Tibial nerve (tissue), 4 donors: ENCODE results near the gene NPAT. TPM values are rescaled to one million over a fixed set of nuclear protein-coding genes. Genes with fewer than 3 reads are reported as not detected.
"Not testable (repeated sequence)": the region's sequence is repeated elsewhere in the genome, so short reads cannot be mapped to it uniquely, and the experiment has no call there.

Experiments
- DNase-seq, 2 donors: peaks; one replicate each; pipeline ENCODE4 v3.0.0-alpha.2; 2019; ENCODE audit warnings: low spot score in 2 of 2
- H3K27ac ChIP-seq, 4 donors: fragments of 200-600 bp; sonication (generic) in 3 of 4; one replicate each; pipeline ENCODE4 v1.5.1; 2017 to 2019; ENCODE audit warnings: mild to moderate bottlenecking in 1 of 4
- H3K27me3 ChIP-seq, 2 donors: fragments of 200-600 bp; sonication (generic) in 1 of 2; one replicate each; pipeline versions ENCODE4 v1.5.1 to v1.6.0; 2017 to 2019
- H3K36me3 ChIP-seq, 3 donors: fragments of 200-600 bp; sonication (generic); one replicate each; pipeline ENCODE4 v1.5.1; 2018 to 2019
- H3K4me1 ChIP-seq, 4 donors: fragments of 200-600 bp; sonication (generic) in 3 of 4; one replicate each; pipeline ENCODE4 v1.5.1; 2017 to 2019
- H3K4me3 ChIP-seq, 4 donors: fragments of 200-600 bp; sonication (generic) in 3 of 4; one replicate each; pipeline ENCODE4 v1.5.1; 2017 to 2019; ENCODE audit warnings: mild to moderate bottlenecking in 1 of 4, moderate library complexity in 1 of 4
- H3K9me3 ChIP-seq, 4 donors: fragments of 200-600 bp; sonication (generic) in 3 of 4; one replicate each; pipeline ENCODE4 v1.5.1; 2017 to 2019
- CTCF ChIP-seq, 5 experiments: fragments of 200-600 bp in 3 of 5; fragments of 450-650 bp in 2 of 5; sonication (generic) in 3 of 5; IDR thresholded peaks; one replicate each; pipeline ENCODE4 v1.5.1; 2016 to 2019; ENCODE audit warnings: antibody characterized with exemption in 5 of 5, mild to moderate bottlenecking in 3 of 5, moderate library complexity in 2 of 5
- EP300 ChIP-seq, 2 donors: sonication (generic); formaldehyde crosslinking; IDR thresholded peaks; one replicate each; pipeline ENCODE4 v1.6.1; 2017; ENCODE audit warnings: antibody characterized with exemption in 2 of 2, mild to moderate bottlenecking in 1 of 2
- POLR2A ChIP-seq, 2 donors: fragments of 450-650 bp; IDR thresholded peaks; one replicate each; pipeline ENCODE4 v1.6.1; 2017; ENCODE audit warnings: antibody characterized with exemption in 2 of 2, mild to moderate bottlenecking in 2 of 2, moderate library complexity in 2 of 2
- WGBS, 2 donors: methylation state at CpG; one replicate each; pipeline ENCODE4 v1.1.5; 2018; 5-methylcytosine and 5-hydroxymethylcytosine counted together
- total RNA-seq, 4 donors: library from RNA; depleted of rRNA; stranded (reverse); fragments of >200 nt; gene quantifications; one replicate each; pipeline ENCODE4 v1.1.0, GENCODE V29; 2016

NPAT gene
- total RNA-seq, 4 donors from 2014 or later: 12.6 to 16.1 (median 15.3) TPM

DNA sequence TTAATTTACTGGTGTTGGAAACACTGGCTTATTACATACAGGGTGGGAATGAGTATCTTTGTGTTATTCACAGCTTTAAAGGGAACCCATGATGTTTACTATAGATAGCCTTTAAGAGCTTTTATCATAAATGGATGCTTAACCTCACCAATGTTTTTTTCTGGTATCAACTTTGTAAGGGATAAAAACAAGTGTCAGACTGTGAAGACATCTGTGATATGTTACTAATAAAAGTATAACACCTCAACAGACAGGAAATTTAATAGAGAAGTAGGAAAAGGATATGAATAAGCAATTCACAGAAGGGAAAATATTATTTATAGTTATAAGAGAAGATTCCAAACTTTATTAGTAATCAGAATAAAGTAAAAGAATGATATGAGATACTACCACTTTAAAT, 54.8 kb downstream of the NPAT start:
- no peak overlapping the region for H3K4me3 ChIP-seq
- TF ChIP-seq EP300 (IDR thresholded peaks at IDR 0.05): no peak
- no peak for TF ChIP-seq CTCF (IDR thresholded peaks at IDR 0.05)
- no peak for TF ChIP-seq POLR2A (IDR thresholded peaks at IDR 0.05)
- H3K27ac ChIP-seq: no peak overlapping the region
- H3K4me1 ChIP-seq: peaks cover 0 to 3% (median 0%) of the 10 kb centered on the region in 4 donors
- H3K27me3 ChIP-seq: no peaks in the 10 kb centered on the region
- DNase-seq: no peak
- peaks cover 0 to 75% (median 7%) of the 10 kb centered on the region in 3 donors for H3K36me3 ChIP-seq
- no peaks in the 10 kb centered on the region for H3K9me3 ChIP-seq

DNA sequence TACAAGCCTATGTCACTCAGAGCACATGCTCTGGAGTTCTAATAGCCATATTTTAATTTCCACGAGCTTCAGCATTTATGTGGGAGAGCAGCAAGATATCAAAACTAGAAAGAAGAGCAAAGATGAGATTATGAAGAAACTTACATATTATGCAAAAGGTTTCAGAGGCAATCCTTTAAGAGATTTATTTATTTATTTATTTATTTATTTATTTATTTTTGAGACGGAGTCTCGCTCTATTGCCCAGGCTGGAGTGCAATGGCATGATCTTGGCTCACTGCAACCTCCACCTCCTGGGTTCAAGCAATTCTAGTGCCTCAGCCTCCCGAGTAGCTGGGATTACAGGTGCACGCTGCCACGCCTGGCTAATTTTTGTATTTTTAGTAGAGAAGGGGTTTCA, 59.6 kb downstream of the NPAT start:
- not testable (repeated sequence) for DNase-seq, H3K4me1 ChIP-seq, H3K27me3 ChIP-seq, H3K4me3 ChIP-seq, H3K9me3 ChIP-seq
- Histone ChIP-seq H3K27ac (peak overlapping the region in 1 of 4 donors; percentile 57), H3K36me3 (peaks cover 0 to 82% (median 17%) of the 10 kb centered on the region in 3 donors)
- WGBS, 2 donors: 90 to 91% methylated on average over 6 of the region's 6 CpGs

GRCh38 chr11:108160970-108161566, 61.4 kb downstream of the NPAT start:
- TF ChIP-seq POLR2A (IDR thresholded peaks at IDR 0.05) (no peak), EP300 (IDR thresholded peaks at IDR 0.05) (no peak), CTCF (IDR thresholded peaks at IDR 0.05) (no peak)
- no peaks in the 10 kb centered on the region for H3K27me3 ChIP-seq
- H3K36me3 ChIP-seq: peaks cover 0 to 76% (median 17%) of the 10 kb centered on the region in 3 donors
- no peak for DNase-seq
- H3K9me3 ChIP-seq: no peaks in the 10 kb centered on the region
- H3K4me1 ChIP-seq: no peaks in the 10 kb centered on the region
- WGBS, 2 donors: 91 to 96% methylated on average over 5 of the region's 5 CpGs
- H3K4me3 ChIP-seq: no peak overlapping the region
- peak overlapping the region in 2 of 4 donors; percentile 2 to 3 for H3K27ac ChIP-seq

DNA sequence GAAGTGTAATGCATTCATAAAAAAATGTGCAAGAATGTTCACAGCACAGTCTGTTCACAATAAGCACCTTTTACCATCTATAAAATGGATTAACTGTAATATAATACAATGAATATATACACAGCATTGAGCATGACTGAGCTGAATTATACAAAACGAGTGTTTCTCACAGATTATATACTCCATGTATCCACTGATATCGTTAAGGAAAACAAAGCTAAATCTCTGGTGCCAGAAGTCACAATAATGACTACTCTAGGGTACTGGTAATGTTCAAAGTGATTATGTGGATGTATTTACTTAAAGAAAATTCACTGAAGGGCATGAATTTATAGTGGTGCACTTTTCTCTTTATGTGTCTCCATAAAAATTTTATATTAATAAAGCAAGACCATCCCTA, 67.8 kb downstream of the NPAT start:
- TF ChIP-seq CTCF (IDR thresholded peaks at IDR 0.05) (no peak), EP300 (IDR thresholded peaks at IDR 0.05) (no peak), POLR2A (IDR thresholded peaks at IDR 0.05) (no peak)
- DNase-seq: no peak
- H3K4me1 ChIP-seq: no peaks in the 10 kb centered on the region
- peaks cover 0 to 74% (median 0%) of the 10 kb centered on the region in 3 donors for H3K36me3 ChIP-seq
- H3K27me3 ChIP-seq: no peaks in the 10 kb centered on the region
- no peak overlapping the region for H3K4me3 ChIP-seq
- no peak overlapping the region for H3K27ac ChIP-seq
- 53 to 54% methylated on average over 2 of the region's 2 CpGs for WGBS, 2 donors
- no peaks in the 10 kb centered on the region for H3K9me3 ChIP-seq

DNA sequence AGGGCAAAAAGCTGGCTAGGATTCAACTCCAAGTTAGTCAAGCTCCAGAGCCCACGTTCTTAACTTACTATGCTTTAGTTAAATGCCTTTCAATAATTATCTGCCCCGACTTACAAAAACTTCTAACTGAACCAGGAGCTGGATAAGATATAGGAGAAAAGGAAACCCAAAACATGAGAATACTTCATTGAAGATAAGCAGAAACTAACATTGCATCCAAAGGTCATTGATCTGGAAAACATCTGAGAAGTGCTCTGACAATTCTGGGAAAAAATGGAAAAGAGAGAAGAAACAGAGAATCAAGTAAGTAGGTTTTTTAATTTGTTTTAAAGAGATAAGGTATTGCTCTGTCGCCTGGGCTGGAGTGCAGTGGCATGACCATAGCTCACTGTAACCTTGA, 73.9 kb downstream of the NPAT start:
- H3K4me1 ChIP-seq: no peaks in the 10 kb centered on the region
- H3K4me3 ChIP-seq: no peak overlapping the region
- WGBS, 2 donors: 75 to 83% methylated on average over 3 of the region's 3 CpGs
- H3K36me3 ChIP-seq: peaks cover 0 to 97% (median 3%) of the 10 kb centered on the region in 3 donors
- TF ChIP-seq EP300 (IDR thresholded peaks at IDR 0.05): no peak
- TF ChIP-seq POLR2A (IDR thresholded peaks at IDR 0.05): no peak
- no peak for TF ChIP-seq CTCF (IDR thresholded peaks at IDR 0.05)
- H3K27me3 ChIP-seq: no peaks in the 10 kb centered on the region
- no peak for DNase-seq
- no peak overlapping the region for H3K27ac ChIP-seq
- H3K9me3 ChIP-seq: no peaks in the 10 kb centered on the region

DNA sequence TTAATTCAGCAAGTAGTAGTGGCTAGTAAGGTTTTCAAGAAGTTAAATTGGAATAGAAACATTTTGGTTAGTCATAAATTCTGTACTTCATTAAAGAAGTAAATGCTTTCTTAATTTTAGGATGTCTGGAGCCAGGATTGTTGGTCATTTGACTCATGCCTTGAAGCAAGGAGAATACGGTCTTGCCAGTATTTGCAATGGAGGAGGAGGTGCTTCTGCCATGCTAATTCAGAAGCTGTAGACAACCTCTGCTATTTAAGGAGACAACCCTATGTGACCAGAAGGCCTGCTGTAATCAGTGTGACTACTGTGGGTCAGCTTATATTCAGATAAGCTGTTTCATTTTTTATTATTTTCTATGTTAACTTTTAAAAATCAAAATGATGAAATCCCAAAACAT, 75.3 kb downstream of the NPAT start:
- Histone ChIP-seq H3K27me3 (no peaks in the 10 kb centered on the region), H3K36me3 (peaks cover 0 to 99% (median 3%) of the 10 kb centered on the region in 3 donors), H3K4me1 (no peaks in the 10 kb centered on the region), H3K27ac (no peak overlapping the region), H3K4me3 (no peak overlapping the region), H3K9me3 (no peaks in the 10 kb centered on the region)
- no peak for DNase-seq
- 69 to 76% methylated on average over 1 of the region's 1 CpG for WGBS, 2 donors
- TF ChIP-seq CTCF (IDR thresholded peaks at IDR 0.05) (no peak), EP300 (IDR thresholded peaks at IDR 0.05) (no peak), POLR2A (IDR thresholded peaks at IDR 0.05) (no peak)
